MM.1S (cell line): ENCODE measurements around the gene E2F7.

Source experiments
- CTCF ChIP-seq: fragments of 300-600 bp; sonication (generic); IDR thresholded peaks from 2 replicates; pipeline ENCODE4 v1.5.1; 2016; ENCODE audit warnings: antibody characterized with exemption, low read length, mixed read lengths
- EZH2 ChIP-seq: fragments of 300-600 bp; sonication (generic); optimal IDR thresholded peaks from 2 replicates; pipeline ENCODE3; 2017; ENCODE audit warnings: low read depth, mild to moderate bottlenecking, antibody characterized with exemption, low read length, mixed read lengths

GRCh38 chr12:77013091-77013490 lies 52.3 kb downstream of the E2F7 start:
- TF ChIP-seq CTCF (no peak), EZH2 (no peak)
